Amniotic epithelial cell (primary cell): ENCODE measurements around the gene DERL3.

Experiments
- DNase-seq: peaks from one replicate; pipeline ENCODE4 v3.0.0-alpha.2; 2010; ENCODE audit warnings: low read depth

The DERL3 gene

DNA sequence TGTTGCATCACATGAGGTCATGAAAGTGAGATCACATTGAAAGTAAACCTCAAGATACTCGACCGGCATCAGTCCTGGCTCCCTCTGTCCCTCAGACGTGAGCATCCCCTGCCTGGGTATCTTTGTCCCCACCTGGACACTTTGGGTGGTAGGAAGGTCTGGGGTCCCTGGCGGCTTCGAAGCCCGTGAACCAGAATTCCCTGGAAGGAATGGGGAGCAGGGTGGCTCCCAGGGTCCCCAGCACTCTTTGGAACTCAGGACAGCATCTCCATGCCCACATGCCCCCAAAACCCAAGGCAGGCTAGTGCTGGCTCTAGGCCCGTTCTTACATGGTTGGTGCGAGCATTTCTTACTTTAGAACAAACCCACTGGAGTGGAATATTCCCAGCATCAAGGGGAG is 7.5 kb downstream of the DERL3 start:
- DNase-seq: no peak

DNA sequence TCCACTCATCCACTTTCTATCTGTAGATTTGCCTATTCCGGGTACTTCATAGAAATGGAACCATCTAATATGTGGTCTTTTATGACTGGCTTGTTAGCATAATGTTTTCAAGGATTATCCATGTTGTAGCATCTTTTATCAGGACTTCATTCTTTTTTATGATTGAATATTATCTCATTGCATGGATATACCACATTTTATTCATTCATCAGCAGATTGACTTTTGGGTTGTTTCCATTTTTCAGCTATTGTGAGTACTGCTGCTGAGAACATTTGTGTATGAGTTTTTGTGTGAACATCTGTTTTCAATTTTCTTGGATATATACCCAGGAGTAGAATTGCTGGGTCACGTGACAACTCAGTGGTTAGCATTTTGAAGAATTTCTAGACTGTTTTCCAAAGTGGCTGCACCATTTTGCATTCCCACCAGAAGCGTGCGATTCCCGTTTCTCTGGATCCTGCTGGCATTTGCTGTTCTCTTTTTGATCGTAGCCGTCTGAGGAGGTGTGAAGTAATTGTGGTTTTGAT is 8.9 kb downstream of the DERL3 start:
- no peak for DNase-seq

DNA sequence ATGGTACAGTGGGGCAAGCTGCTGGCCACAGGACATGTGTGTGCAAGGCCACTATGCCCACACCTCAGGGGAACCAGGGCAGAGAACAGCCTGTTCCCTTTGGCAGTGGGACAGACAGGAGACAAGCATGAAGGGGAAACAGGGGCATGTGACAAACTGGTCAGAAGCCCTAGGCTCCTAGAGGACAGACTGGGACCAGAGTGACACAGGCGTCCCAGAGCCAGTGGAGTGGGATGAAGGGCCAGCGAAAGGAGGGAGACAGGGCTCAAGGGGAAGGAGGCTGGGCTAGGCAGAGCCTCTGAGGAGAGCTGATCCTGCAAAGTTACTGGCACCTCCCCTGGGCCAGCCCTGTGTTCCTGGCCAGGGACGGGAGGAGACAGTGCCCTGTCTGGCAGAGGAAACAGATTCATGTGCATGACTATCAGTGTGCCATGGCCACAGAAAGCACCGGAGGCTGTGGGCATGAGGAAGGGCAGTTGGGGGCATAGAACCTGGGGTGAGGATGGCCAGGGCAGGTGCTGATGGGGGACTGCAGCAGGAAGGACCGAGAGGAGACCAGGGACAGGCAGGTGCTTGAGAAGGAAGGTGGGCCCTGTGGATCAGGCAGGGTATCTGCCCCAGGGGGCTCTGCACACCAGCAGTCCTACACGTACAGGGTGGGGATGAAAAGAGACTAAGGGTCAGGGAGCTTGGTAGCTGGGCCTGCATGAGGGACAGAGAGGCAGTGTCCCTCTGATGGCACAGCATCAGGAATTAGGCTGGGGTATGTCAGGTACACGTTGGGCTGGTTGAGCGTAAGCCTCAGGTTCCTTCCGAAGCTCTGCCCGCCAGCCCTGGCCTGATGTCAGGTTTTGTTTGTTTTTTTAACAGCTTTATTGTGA is 9.8 kb downstream of the DERL3 start:
- no peak for DNase-seq

DNA sequence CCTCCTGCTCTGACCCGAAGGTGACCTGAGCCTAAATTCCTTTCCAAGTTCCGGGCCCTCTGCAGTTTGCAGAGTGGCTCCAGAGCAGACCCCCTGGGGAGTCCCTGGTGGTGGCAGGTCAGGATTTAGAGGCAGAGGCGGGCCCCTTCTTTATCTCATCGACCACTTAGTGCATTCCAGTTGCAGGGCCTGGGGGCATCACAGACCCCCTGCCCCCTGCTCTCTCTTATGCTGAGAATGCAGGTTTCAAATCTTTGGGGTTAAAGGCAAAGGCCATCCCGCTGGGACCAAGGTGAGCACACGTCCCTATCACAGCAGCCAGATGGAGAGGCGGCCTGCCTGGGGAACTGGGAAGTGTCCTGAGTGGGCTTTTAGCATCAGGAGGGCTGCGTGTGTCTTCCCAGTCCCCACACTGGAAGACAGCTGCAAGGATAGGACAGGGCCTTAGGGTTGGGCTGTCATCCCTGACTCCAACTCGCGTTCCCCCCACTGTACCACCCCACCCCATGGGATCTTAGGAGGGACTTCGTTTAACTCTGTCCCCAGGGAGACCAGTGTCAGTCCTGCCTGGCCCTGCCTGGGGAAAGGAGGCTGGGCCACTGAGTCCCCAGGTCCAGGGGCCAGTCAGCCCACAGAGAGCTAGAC is 11.3 kb downstream of the DERL3 start:
- no peak for DNase-seq

DNA sequence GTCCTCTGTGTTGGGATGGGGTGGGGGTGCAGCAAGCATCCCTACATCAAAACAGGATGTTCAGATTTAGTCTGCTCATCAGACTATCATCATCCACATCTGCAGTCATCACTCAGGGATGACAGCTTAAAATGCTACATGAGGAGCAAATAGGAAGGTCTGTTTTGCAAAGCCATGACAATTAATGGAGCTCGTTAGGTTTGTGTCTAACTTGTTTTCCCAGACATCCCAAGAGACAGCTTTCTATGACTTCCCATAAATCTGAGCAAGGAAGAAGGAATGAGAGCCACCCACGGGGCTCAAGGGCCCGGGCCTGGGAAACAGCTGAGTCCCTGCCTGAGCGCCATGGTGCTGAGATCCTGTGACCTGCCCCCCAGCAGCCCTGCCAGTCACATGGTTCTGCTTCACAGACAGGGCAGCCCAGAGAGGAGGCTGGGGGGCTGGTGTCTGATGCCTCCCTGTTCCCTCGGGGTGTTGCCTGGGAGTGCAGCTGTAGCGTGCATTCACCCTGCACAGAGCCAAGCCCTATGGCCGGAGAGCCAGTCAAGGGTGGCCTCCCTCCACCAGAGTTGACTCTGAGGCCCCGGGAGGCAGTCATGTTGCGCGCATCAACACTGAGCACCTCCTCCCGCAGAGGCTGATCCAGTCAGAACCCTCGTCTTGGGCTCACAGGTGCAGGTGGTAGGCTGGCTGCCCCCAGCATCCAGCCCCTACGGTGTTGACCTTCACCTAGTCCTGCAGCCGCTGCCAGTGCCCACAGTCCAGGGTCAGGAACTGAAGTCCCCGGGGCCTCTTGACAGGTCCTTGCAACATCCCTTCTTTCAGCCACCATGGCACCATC is 12.1 kb downstream of the DERL3 start:
- DNase-seq: no peak

DNA sequence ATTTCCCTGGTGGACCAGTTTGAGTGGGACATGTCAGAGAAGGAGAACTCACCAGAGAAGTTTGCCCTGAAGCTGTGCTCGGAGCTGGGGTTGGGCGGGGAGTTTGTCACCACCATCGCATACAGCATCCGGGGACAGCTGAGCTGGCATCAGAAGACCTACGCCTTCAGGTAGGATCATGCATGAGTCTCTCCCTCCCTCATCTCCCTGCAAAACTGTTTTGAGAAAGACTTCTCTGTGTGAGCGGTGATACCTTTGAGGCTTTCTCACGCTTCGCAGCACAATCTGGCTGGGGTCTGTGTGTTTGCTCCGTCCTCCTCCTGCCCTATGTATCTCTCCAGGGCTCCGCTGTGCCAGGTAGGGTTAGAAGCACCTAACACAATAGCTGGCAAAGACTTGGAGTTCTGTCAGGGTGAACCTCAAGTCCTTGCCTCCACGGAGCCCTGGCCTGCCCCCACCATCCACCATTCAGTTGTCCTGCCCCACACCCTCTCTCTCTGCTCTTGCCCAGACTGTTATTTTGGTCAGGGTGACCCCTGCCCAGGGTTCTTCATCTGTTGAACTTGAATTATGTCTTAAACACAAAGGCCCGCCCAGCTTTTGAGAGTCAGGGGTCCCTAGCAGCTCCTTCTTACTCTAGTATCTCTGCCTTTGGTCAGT is 13.4 kb downstream of the DERL3 start:
- no peak for DNase-seq

DNA sequence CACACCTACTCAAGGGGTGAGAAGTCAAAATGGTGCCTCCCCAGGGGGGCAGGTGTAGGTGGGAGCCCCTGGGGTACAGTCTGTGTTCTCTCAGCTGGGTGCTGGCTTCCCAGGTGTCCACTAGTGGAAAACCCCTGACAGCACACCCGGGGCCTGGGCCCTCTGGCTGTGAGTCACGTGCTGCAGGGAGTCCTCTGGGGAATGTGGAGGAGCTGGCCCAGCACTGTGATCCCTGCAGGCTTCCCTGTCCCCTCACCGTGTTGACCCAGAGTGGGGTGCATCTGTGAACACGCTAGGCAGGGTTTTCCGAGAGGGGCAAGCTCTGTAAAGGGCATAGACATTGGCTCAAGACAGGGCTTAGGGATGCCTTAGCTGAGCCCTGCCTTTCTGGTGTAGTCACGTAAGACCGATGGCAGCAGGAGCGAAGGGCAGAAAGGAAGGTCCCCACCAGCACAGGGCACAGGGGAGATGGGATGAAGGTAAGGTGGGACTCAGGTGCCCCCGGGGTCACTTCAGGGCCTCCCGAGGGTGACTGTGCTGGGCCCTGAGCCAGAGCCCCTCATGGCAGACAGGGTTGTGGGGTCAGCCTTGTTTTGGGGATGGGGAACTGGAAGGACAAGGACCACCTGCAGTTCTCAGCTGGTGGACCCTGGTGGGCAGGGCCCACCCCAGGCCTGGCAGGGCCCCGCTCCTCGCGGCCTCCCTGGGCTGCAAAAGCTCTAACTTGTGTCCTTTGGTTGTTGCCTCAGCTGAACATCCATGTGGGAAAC is 14.1 kb downstream of the DERL3 start:
- DNase-seq: no peak

DNA sequence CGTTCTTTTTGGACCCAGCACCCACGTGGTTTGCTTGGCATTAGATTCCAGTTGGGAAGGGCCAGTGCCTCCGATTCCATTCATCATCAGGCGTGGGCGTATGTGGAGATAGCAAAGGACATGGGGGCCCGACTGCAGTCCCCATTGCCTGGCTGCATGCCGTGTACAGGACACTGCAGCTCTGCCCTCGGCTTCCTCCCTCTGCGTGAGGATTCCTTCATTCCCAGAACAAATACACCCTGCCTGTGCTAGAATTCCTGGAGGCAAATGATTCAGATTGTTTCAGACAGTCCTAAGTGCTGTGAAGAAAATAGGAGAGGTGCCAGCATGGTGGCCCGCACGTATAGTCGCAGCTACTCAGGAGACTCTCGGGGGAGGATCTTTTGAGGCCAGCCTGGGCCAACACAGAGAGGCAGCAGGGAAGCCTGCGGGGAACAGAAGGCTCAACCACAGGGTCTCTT is 15.4 kb downstream of the DERL3 start:
- no peak for DNase-seq

DNA sequence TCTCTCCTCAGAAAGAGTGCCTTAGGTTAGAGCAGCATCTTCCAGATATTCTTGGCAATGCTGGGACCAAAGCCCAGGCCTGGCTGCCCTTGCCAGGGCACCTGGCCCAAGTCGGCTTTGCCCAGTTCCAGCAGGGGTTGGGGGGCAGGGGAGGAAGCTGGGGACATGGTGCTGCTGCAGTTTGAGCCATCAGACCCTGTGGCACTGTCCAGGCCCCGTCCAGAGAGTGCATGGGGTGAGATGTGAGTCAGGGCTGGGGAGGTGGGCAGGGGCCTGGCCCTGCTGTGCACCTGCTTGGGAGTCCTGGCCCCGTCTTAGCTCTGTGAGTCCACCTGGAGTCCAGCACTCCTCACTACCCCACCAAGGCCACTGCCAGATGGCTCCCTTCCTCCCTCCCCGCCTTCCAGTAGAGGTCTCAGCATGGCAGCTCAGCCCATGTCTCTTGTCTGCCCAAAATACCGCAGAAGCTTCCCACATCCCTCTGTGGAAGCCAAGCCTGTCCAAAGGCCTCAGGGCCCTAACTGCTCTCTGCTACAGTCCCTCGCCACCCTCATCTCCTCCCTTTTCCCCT is 16.6 kb downstream of the DERL3 start:
- no peak for DNase-seq

DNA sequence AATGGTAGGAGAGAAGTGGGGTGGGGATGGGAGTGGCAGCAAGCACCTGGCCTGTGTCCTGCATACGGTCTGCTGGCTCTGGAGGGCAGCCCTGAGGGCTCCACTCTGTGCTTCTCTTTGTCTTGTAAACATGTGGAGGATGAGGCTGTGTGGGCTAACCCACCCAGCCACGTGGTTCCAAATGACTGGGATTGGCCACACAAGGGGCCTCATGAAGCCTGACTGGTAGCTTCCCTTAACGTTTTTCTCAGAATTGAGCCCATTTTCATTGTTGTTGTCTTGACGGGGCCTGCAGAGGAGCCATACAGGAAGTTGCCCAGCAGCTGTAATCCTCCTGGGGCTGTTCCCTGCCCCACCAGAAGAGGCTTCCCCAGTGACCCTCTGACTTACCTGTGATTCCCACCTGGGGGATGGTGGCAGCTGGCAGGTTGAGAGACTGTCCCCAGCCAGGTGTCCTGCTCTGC is 18.0 kb downstream of the DERL3 start:
- DNase-seq: no peak

DNA sequence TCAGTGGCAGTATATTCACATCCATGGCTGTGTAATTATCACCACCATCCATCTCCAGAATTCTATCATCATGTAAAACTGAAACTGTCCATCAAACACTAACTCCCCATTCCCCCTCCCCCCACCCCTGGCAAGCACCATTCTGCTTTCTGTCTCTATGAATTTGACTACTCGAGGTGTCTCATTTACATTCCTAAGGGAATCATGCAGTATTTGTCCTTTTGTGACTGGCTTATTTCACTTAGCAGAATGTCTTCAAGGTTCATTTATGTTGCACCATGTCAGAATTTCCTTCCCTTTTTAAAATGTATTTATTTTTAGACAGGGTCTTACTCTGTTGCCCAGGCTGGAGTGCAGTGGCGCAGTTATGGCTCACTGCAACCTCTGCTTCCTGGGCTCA is 20.3 kb downstream of the DERL3 start:
- no peak for DNase-seq

DNA sequence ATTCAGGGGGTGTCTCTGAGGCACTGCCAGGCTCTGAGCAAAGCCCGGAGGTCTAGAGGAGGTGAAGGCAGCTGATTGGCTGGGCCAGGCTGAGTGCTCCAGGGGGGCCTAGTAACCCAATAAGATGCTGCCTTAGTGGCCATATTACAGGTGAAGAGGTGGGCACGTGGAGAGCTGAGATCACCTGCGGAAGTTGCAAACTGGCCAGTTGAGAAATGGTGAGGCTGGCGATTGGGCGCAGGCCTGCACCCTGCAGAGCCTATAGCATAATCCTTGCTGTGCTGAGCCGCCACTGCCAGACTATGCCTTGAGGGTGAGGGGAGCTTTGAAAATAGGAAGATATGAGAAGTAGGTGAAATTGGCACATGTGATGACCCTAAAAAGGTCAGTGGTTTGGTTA is 21.7 kb downstream of the DERL3 start:
- DNase-seq: no peak

DNA sequence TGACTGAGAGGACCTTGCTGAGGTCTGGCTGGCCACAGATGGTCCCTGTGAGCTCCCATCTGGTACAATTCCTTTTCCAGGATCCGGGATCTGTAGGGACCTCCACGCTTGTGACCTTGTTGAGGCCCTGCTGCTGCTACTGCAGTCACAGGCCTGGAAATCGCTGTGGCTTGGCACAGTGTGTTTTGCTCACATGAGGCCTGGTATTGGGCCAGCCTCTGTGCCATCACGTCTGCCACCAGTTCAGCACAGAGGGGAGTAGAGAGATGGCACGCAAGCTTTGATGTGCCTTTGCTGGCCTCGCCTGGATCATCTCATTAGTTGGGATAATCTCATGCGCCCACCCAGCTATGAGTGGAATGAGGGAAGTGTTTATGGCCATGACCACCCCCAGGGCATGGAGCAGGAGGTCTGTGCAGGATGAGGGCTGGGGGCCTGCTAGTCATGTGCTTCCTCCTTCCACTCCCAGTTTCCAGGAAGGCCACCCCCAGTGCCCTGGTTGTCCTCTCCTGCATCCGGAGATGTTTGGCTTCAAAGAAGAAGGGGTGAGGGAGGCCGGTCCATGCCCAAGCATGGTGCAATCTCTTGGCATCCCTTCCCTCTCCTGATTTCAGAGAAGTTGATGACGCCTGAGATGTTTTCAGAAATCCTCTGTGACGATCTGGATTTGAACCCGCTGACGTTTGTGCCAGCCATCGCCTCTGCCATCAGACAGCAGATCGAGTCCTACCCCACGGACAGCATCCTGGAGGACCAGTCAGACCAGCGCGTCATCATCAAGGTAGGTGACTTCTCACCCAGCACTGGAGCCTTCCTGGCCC is 22.4 kb downstream of the DERL3 start:
- no peak for DNase-seq

DNA sequence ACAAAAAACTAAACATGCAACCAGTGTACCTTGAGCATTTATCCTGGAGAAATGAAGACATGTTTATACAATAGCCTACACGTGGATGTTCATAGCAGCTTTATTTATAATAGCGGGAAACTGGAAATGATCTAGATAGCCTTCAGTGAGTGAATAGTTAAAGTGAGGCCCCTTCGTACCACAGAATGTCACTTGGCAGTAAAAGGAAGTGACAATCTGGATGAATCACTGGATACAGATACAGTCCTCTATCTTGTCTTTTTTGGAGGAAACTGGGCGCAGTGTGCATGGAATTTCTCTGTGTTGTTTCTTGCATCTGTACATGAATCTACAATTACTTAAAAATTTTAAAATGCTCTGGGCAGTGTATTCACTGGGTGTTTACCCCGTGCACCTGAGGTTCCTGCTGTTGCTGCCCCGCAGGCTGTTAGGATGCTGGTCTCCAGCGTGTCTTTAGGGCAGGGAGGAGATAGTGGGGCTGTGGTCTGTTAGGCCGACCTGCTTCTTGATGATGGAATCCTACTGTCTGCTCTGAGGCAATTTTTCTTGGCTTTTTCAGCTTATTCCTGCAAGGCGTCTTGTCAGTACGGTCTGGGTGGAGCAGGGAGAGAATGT is 23.2 kb downstream of the DERL3 start:
- DNase-seq: no peak

DNA sequence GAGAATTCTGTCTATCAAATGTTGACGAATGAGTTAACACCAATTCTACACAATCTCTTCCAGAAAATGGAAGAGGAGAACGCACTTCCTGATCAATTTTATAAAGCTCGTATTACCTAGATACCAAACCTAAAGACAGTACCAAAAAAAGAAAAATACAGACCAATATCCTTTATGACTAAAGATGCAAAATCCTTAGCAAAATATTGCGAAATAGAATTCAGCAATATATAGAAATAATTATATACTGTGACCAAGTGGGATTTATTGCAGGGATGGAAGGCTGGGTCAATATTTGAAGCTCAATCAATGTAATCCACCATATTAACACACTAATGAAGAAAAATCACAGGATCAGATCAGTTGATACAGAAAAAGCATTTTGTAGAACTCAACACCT is 26.4 kb downstream of the DERL3 start:
- no peak for DNase-seq

DNA sequence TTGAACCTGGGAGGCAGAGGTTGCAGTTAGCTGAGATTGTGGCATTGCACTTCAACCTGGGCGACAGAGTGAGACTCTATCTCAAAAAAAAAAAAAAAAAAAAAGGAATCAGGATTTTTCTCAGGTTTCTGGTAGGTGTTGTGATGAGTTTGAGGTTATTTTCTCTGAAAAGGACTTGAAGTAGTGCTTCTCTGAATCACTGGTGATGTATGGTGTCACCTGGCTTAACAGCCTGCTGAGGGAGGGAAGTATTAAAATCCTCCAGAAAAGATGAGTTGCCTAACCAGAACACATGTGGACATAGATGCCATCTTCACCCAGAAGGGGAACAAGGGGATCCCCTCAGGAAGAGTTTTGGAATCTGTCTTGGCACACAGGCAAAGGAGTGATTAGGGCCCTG is 32.0 kb downstream of the DERL3 start:
- DNase-seq: no peak

DNA sequence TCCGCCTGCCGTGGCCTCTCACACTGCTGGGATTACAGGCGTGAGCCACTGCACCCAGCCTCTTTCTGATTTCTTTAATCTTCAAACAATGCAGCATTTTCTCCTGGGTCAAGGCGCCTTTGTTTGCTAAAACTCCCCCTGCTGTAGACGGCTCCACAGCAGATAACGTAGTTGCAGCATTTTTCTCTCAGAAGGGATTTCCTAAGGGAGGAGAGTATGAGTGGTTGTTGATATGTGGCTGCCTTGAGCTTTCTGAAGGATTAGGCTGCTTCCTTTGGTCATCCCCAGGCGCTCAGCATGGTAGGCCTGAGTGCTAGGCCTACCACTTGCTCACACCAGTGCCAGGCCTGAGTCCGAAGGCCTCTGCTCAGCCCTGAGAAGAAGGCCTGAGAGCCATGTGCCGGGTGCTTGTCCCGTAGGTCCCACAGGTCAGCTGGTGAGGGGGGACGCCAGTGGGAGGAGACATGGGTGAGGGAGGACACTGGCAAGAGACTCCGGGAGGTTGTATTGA is 34.0 kb downstream of the DERL3 start:
- peak; percentile 93 for DNase-seq

DNA sequence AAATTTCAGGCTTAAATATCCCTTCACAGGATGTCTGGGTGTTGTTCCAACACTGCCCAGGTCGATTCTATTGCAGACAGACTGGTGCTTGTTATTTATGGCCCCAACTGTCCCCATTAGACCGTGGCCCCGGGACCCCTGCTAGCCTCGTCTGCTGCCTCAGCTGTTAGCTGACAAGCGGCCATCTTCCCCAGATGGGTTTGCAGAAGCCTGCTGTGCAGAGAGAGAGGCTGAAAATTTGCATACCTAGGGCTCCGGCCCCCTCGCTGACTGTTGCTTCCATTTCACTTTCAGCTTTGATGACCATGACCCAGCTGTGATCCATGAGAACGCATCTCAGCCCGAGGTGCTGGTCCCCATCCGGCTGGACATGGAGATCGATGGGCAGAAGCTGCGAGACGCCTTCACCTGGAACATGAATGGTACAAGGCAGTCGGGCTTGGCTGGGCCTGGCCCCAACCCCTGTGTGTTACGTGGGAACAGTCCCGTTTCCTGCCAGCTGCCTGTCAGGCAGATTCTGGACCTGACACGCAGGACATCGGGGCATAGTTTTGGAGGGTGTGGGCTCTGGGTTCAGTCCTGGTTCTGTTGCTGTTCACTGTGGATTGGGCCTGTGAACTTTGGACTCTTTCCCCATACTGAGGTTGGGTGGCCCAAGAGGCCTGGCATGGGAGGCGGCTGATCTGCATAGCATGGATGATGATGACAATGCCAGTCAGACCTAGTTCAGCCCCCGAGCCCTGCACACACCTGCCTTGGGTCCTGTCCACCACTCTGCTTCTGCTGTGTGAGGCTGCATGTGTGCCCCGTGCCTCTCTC is 35.6 kb downstream of the DERL3 start:
- no peak for DNase-seq
